ENCODE measurements around the gene ARMH1.
"Not testable (repeated sequence)": the region's sequence is repeated elsewhere in the genome, so short reads cannot be mapped to it uniquely, and the experiment has no call there.

The ARMH1 gene

DNA sequence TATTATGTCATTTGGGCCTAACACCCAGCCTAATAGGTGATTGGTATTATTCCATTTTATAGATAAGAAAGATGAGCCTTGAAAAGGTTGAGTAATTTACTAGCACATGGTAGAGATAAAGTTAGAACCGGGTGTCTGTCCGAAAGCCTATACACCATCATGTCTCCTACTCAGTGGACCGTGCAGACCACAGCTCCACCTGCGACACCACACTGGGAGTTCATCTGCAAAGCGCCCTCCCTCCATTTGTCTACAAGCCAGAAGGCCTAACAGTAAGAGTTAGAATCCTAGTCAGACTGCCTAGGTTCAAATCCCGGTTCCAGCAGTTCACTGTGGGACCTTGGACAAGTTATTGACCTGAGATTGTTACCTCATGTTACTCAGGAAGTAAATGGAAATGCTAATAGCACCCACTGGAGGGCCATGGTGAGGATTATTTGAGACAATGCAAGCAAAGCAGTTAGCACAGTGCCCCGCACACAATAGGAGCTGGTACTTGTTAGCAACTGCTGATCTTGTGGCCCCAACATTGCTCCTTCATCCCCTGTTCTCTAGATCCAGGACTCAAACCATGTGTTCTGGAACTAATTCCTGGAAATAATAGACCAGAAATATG, 20.5 kb downstream of the ARMH1 start:
- no peak for ATAC-seq
- no peak for DNase-seq
- Mint-ChIP-seq H3K4me3 (no peak overlapping the region), H3K27ac (no peak overlapping the region), H3K9me3 (no peaks in the 10 kb centered on the region), H3K4me1 (peaks cover 39% of the 10 kb centered on the region), H3K27me3 (no peaks in the 10 kb centered on the region)

DNA sequence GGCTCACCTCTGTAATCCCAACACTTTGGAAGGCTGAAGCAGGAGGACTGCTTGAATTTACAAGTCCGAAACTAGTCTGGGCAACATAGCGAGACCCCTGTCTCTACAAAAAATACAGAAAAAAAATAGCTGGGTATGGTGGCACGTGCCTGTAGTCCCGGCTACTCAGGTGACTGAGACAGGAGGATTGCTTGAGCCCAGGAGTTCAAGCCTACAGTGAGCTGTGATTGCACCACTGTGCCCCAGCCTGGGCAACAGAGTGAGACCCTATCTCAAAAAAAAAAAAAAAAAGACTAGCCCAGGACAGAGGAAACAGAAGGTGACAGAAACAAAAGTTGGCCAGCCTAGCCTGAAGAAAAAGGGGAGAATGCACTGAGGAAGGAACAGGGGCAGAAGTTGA, 21.2 kb downstream of the ARMH1 start:
- H3K27me3 Mint-ChIP-seq, result no peaks in the 10 kb centered on the region
- H3K4me1 Mint-ChIP-seq, result peaks cover 39% of the 10 kb centered on the region
- no peaks in the 10 kb centered on the region for H3K9me3 Mint-ChIP-seq
- no peak overlapping the region for H3K4me3 Mint-ChIP-seq
- ATAC-seq, result no peak
- no peak overlapping the region for H3K27ac Mint-ChIP-seq
- DNase-seq, result no peak

DNA sequence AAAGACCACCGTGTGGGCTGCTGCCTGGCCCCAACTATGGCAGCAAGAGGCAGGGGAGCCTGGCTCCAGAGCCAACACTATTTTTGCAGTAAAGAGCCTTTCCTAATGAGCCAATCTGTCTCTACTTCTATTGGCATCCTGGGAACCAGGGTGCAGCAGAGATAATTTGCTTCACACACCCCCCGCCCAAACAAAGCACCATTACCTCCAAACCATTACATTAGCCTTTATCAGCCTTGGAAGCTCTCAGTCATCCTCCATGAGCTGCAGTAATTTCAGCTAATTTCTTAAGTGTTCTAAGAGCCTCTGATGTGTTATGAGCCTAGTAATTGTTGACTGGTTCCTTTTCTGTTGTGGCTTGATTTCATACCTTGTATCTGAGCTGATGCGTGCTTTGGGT, 21.6 kb downstream of the ARMH1 start:
- Mint-ChIP-seq H3K4me1 (peaks cover 39% of the 10 kb centered on the region), H3K27ac (peak overlapping the region in 1 of 2 donors; percentile 42), H3K9me3 (no peaks in the 10 kb centered on the region), H3K4me3 (no peak overlapping the region), H3K27me3 (no peaks in the 10 kb centered on the region)
- ATAC-seq (no peak), DNase-seq (no peak)

DNA sequence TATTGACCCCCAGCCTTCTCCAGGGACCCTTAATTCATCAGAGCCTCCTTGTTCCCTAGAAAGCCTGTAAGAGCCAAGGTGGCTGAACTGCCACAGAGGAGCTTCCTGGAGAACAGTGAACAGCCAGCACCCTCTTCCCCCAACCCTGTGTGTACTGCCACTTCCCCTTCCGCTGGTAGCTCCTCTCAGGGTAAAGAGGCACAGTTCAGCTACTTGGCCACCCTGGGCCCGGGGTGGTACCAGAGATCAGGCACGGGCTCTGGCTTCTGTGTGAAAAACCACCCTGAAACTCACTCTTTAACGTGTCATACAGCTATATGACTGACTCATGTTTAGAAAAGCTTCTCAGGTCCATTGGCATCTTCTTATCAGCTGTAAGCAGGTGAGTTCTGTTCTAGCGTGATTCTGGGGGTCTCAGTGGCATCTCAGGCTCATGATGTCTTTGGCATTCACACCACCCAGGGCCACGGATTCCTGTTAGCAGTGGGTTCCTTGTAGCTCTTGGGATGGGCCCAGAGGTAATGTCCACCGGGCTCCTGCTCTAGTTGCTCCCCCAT, 22.4 kb downstream of the ARMH1 start:
- Mint-ChIP-seq H3K4me1 (peaks cover 39% of the 10 kb centered on the region), H3K27me3 (no peaks in the 10 kb centered on the region), H3K27ac (peak overlapping the region; percentile 87 to 89), H3K4me3 (peak overlapping the region; percentile 58 to 67), H3K9me3 (no peaks in the 10 kb centered on the region)
- DNase-seq, result peak in 1 of 2 donors; percentile 64
- ATAC-seq, result peak; percentile 94

DNA sequence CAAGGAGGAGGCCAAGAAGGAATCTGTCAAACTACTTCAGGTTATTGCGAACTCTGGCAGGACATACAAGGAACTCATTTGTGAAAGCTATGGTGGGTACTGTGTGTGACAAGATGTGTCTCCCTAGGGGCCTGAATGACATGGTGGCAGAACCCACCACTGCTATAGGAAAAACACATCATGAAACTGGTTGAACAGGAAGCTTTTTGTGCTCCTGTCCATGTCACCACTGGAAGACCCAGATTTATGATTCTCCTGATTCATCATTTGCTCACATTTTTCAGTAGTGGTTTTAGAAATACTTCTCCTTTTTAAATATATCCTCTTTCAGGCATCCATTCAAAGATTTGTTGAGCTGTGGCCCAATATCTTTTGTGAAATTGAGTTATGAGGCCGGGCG, 23.6 kb downstream of the ARMH1 start:
- Mint-ChIP-seq H3K4me3 (no peak overlapping the region), H3K4me1 (peaks cover 33% of the 10 kb centered on the region), H3K9me3 (no peaks in the 10 kb centered on the region), H3K27me3 (no peaks in the 10 kb centered on the region), H3K27ac (no peak overlapping the region)
- DNase-seq (no peak), ATAC-seq (no peak)

DNA sequence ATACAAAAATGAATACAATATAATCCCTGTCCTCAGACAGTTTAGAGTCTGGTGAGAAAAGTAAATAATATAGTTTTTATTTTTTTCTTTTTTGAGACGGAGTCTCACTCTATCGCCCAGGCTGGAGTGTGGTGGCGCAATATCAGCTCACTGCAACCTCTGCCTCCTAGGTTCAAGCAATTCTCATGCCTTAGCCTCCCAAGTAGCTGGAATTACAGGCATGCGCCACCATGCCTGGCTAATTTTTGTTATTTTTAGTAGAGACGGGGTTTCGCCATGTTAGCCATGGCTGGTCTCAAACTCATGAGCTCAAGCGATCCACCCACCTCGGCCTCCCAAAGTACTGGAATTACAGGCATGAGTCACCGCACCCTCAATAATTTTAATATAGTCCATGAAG, 24.9 kb downstream of the ARMH1 start:
- not testable (repeated sequence) for H3K27me3 Mint-ChIP-seq, DNase-seq, H3K27ac Mint-ChIP-seq

DNA sequence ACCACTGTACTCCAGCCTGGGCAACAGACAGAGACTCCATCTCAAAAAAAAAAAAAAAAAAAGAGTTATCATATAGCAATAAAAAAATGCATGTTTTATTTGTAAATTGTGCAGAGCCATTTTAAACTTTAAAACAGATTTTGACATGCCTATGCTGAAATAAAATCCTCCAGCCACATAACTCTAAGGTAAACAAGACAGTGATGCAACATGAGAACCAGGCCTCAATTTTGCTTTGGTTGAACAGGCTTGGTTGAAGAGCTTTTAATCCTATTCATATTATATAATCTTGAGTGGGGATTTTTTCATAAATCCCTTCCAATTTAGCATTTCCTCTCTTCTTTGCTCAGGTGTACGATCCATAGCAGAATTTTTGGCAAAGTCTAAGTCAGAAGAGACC, 26.1 kb downstream of the ARMH1 start:
- H3K27me3 Mint-ChIP-seq, result no peaks in the 10 kb centered on the region

More for the DNA sequence above, 24.9 kb downstream of the ARMH1 start:
- not testable (repeated sequence) for H3K9me3 Mint-ChIP-seq, ATAC-seq, H3K4me3 Mint-ChIP-seq
- H3K4me1 Mint-ChIP-seq, result peaks cover 23% of the 10 kb centered on the region

DNA sequence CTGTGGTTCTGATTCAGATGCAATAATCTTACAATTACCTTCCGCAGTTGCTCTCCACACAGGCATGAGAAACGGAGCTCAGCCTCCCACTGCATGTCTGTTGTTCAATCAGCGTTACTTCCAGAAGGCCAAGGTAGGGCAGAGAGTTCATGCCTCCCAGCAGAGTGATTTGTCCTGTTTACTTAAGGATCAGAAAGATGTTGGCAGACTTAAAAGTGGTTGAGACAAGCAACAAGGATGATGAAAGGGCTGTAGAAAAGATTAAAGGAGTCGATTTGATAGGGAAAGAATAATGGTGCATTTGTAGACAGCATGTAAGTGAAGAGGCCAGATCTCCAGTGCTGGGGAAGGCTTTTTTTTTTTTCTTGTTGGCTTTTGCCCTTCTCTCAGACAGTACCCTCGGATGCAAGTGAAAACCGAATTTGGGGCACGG, 26.6 kb downstream of the ARMH1 start:
- no peaks in the 10 kb centered on the region for H3K27me3 Mint-ChIP-seq
- no peak overlapping the region for H3K4me3 Mint-ChIP-seq
- no peak for ATAC-seq
- no peak for DNase-seq
- no peak overlapping the region for H3K27ac Mint-ChIP-seq
- H3K4me1 Mint-ChIP-seq, result peaks cover 17% of the 10 kb centered on the region
- H3K9me3 Mint-ChIP-seq, result no peaks in the 10 kb centered on the region

More for the DNA sequence above, 26.1 kb downstream of the ARMH1 start:
- Mint-ChIP-seq H3K4me1 (peaks cover 22% of the 10 kb centered on the region), H3K27ac (peak overlapping the region in 1 of 2 donors; percentile 46), H3K4me3 (no peak overlapping the region), H3K9me3 (no peaks in the 10 kb centered on the region)
- DNase-seq (no peak), ATAC-seq (no peak)

DNA sequence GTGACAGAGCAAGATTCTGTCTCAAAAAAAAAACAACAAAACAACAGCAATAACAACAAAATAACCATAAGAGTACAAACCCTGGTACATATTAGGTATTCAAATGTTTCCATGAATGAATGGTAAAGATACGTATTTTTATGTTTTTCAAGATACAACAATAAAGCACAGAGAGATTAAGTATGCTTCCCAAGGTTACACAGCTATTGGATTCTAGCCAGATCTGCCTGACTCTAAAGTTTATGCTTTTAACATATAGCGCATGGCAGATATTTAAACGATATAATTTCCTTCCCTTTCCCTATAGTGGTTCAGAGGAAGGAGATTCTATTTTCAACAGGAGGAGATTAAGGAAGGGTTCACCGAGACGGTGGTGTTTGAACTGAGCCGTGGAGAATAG, 31.0 kb downstream of the ARMH1 start:
- no peak for ATAC-seq
- no peak for DNase-seq
- peaks cover 17% of the 10 kb centered on the region for H3K4me1 Mint-ChIP-seq
- H3K27ac Mint-ChIP-seq, result peak overlapping the region in 1 of 2 donors; percentile 47
- no peaks in the 10 kb centered on the region for H3K27me3 Mint-ChIP-seq
- no peak overlapping the region for H3K4me3 Mint-ChIP-seq
- H3K9me3 Mint-ChIP-seq, result no peaks in the 10 kb centered on the region

DNA sequence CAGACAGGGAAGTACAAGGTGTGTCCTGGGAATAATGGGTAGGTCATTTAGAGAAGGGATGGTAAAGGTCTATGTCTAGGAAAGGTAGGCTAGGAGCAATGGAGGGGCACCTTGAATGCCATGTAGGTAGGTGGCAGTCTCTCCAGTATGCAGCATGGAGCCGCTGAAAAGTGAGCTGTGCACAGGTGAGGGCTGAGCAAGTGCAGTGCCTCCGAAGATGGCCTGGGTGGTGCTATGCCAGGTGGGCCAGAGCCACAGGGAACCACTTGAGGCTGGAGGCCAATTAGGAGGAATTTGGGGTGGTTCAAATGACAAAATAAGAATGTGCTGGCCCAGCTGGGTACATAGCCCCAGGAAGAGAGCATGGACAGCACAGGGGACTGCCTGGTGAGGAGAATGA, 31.4 kb downstream of the ARMH1 start:
- DNase-seq, result no peak
- Mint-ChIP-seq H3K4me1 (peaks cover 17% of the 10 kb centered on the region), H3K27me3 (no peaks in the 10 kb centered on the region), H3K9me3 (no peaks in the 10 kb centered on the region), H3K4me3 (no peak overlapping the region), H3K27ac (peak overlapping the region in 1 of 2 donors; percentile 47)
- ATAC-seq, result no peak

DNA sequence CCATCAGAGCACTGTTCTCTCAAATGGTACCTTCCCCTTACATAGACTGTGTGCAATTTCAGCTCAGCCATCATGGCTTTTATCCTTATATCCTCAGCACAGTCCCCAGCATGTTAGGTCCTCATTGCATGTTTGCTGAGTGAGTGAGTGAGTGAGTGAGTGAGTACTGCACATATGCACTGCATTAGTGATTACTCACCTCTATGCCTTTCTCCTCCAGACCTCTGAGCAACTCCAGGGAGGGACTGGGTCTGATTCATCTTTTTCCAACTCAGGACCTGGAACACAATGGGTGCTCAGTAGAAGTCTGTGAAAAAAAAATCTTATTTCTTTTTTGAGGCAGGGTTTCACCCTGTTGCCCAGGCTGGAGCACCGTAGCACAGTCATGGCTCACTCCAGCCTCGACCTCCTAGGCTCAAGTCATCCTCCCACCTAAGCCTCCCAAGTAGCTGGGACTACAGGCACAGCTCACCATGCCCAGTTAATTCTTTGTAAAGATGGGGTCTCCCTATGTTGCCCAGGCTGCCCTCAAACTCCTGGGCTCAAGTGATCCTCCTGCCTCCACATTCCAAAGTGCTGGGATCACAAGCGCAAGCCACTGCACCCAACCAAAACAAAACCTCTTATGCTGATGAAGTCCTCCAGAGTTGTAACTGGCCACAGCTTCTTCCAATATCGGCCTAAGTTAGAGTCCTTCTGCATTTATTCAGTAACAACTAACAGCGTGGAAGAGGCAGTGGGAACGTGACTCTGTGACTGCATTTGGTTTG, 32.8 kb downstream of the ARMH1 start:
- Mint-ChIP-seq H3K9me3 (no peaks in the 10 kb centered on the region), H3K27me3 (no peaks in the 10 kb centered on the region), H3K4me1 (peaks cover 17% of the 10 kb centered on the region), H3K27ac (no peak overlapping the region), H3K4me3 (no peak overlapping the region)
- ATAC-seq (no peak), DNase-seq (no peak)

DNA sequence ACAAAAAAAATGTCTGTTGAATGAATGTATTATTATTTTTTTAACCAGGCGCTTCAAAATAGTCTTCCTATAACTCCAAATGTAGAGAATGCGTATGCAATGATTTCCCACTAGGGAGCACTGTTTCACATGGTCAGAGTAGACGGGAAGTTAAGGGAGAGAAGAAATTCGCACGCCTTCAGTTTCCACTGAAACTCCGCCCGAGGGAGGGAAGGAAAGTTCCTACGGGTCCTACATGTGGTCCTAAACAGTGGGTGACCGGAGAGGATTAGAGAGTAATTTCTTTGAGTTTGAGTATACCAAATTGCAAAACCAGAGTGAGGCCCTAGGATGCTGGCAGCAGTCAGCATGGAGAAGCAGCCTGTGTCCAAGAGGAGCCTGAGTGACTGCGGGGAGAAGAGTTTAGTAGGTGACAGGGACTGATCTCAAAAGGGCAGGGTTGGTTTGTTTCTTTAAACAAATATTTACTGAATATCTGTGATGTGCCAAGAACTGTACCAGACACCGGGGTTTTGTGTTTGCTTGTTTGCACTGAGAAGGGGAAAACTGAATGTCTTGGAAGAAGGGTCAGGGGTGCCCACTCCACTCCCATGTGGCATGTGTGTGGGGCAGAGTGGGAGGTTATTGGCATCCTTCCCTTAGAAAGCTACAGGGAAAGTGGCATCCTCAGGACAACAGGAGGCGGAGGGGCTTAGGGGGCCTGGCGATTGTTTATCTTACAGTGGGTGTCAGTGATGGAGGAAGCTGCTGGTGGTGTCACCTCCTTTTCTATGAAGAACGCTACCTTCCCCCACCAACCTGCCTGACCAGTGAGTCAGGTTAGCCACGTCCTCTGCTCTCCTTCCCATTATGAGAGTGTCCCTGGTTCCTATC, 33.7 kb downstream of the ARMH1 start:
- no peaks in the 10 kb centered on the region for H3K27me3 Mint-ChIP-seq
- DNase-seq, result peak in 1 of 2 donors; percentile 23

DNA sequence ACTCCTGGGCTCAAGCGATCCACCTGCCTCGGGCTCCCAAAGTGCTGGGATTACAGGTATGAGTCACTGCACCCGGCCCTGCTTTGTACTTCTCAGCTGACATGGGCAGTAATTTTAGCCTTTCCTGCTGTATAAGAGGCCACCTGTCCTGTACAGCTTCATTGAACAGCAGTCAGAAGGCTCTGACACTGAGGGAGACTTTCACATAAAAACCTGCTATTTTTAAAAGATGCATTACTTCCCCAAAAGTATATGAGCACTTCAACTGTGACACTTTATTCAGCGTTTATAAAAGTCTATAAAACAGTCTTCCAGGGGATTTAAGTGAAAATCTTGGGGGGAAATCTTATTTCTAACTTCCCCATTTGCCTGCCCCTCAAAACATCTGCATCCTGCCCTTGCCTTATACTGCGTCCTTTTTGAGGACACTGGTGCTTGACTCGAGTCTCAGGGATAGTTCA, 38.8 kb downstream of the ARMH1 start:
- Mint-ChIP-seq H3K27ac (peak overlapping the region in 1 of 2 donors; percentile 27), H3K27me3 (no peaks in the 10 kb centered on the region), H3K4me3 (no peak overlapping the region), H3K4me1 (peaks cover 44% of the 10 kb centered on the region), H3K9me3 (no peaks in the 10 kb centered on the region)
- no peak for DNase-seq
- ATAC-seq, result no peak

More for the DNA sequence above, 33.7 kb downstream of the ARMH1 start:
- ATAC-seq, result peak; percentile 68
- H3K9me3 Mint-ChIP-seq, result no peaks in the 10 kb centered on the region
- H3K27ac Mint-ChIP-seq, result peak overlapping the region; percentile 13 to 61
- H3K4me3 Mint-ChIP-seq, result peak overlapping the region; percentile 58 to 66
- H3K4me1 Mint-ChIP-seq, result peaks cover 17% of the 10 kb centered on the region

DNA sequence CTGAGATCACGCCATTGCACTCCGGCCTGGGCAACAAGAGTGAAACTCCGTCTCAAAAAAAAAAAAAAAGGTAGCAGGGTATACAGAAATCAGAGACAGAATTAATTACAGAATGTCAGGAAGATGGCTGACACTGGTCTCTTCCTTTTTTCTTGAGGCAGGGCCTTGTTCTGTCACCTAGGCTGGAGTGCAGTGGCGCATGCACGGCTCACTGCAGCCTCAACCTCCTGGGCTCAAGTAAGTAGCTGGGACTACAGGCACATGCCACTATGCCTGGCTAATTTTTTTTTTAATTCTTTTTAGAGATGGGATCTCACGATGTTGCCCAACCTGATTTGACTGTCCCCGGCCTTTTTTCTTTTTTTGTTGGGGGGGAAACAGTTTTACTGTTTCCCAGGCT, 40.0 kb downstream of the ARMH1 start:
- no peak for DNase-seq
- Mint-ChIP-seq H3K4me3 (peak overlapping the region in 1 of 2 donors; percentile 16), H3K27me3 (no peaks in the 10 kb centered on the region), H3K9me3 (no peaks in the 10 kb centered on the region), H3K27ac (no peak overlapping the region), H3K4me1 (peaks cover 47% of the 10 kb centered on the region)
- ATAC-seq, result no peak

DNA sequence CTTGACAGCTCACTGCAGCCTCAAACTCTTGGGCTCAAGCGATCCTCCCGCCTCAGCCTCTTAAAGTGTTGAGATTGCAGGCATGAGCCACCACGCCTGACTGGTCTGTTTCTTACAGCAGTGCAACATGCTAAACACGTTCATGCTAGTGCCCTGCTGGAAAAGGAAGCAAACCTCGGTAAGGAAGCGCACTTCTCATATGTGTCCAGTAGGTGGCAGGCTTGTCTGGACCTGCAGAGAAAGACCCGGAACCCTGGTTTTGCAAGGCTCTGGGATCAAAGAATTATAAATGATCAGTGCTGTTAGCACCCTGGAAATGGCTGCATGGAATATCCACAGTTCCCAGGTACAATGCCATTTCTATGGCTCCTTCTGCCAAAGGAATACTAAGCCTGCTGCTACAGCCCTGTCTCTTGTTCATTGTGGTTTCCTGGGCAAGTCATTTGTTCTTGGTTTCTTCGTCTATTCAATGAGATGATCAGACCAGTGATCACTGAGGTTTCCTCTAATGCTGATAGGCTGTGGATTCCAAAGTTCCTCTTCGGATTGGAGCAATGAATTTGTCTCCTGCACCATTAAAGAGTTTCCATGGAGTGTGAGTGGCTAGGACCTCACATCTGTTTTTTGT, 40.5 kb downstream of the ARMH1 start:
- H3K4me3 Mint-ChIP-seq, result peak overlapping the region; percentile 47 to 65
- DNase-seq, result peak; percentile 71 to 75
- peak overlapping the region in 1 of 2 donors; percentile 77 for H3K27ac Mint-ChIP-seq
- peaks cover 53% of the 10 kb centered on the region for H3K4me1 Mint-ChIP-seq
- peak; percentile 85 for ATAC-seq
- H3K9me3 Mint-ChIP-seq, result no peaks in the 10 kb centered on the region
- no peaks in the 10 kb centered on the region for H3K27me3 Mint-ChIP-seq

Measured in stimulated activated naive CD8-positive, alpha-beta T cell treated with anti-CD3 and anti-CD28 coated beads, Interleukin-15, amount 100 ng/mL, for 72 hours (primary cell).